Cerebellar cortex (tissue), 1 donor: Measurements from ENCODE around the gene CORO1C.

Experiments used
- DNase-seq: peaks from one replicate; pipeline ENCODE4 v3.0.0-alpha.2; 2015; ENCODE audit warnings: low spot score

CORO1C gene

DNA sequence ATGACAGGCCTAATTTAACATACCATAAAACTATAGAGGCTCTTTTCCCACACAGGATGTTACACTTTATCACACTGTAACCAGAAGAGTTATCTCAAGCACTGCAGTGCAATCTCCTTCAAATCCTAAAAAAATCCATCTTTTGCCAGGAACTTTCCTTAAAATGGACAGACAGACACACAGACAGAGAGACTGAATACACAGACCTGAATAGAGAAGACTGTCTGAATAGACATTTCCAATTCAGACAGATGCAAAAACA, 6.5 kb downstream of the CORO1C start:
- no peak for DNase-seq

DNA sequence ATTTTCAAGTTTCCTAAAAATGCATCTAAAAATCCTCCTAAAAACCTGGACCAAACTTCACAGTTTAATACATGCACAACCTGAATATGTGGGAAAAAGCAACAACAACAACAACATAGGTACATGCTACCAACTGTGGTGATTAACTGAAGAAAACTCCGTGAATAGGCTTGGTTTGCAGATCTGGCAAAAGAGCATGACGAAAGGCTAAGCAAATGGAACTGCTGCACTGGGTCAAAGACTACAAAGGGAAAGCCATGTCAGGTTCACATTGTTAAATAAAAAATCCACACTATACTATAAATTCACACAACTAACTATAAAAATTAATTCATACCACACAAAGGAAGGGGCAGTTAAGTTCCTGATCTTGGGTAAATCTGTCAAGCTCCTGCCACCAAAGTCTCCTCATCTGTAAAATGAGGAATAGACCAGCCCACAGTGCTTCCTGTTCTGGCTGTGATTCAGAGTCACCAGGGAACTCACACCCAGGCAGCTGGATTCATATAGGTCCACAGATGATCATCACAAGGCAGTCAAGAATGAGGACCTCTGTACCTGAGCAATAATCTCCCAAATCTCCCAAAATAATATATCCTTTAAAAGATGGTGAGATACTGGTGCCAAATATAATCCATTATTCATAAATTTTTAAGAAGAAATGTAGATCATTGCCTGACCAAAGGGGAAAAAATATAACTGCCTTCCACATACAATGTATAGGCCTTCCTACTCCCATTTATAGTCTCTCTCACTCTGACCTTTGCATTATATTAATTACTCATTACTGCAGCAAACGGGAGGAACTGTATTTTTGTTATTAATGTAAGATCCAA, 7.0 kb downstream of the CORO1C start:
- no peak for DNase-seq

DNA sequence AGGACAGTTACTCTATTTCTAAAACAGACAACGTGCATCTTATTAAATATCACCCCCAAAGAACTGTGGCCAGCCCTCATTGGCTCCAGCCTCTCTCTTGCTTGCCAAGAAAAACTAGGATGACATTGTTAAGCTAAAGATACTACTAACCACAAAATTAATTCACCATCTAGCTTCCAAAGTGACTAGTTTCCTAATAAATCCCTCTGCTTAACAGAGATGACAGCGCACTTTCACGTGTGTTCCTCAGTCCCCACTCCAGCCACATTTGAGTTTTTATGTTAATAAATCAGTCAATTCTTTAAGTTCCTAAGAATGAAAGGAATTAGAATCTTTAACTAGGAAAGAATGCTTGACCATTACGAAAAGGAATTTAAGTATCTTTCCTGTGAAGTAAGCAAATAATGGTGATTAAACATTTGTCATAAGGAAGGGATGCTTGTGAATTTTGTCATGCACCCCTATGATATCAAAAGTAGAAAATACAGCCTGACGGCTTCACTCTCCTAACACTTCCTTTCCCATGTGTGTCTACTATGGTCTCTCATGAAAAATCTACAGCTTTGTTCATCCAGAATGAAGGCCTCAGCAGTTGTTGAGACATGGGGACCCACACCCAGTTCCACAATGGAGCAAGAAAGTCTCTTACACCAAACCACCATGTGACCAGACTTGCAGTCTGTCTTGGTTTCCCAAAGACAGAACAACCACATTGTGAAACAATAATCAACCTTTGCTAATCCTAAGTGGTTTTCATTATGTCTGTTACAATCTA, 8.1 kb downstream of the CORO1C start:
- no peak for DNase-seq

DNA sequence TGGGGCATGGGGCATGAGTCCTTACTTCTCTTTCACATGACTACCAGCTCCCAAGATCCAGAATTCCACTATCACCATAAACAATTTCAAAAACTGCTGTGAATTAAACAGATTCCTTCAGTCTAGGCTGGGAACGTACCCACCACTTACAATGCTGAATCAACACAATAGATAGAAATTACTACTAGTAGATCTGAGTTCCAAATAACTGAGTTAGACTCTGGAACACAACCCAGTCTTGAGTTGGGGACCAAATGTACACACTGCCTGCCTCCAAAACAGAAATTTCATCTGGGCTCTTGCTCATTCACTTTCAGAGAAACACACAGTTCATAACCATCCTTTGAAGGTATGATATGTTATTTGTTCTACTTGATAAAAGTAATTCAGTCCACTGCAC, 8.9 kb downstream of the CORO1C start:
- DNase-seq: no peak

DNA sequence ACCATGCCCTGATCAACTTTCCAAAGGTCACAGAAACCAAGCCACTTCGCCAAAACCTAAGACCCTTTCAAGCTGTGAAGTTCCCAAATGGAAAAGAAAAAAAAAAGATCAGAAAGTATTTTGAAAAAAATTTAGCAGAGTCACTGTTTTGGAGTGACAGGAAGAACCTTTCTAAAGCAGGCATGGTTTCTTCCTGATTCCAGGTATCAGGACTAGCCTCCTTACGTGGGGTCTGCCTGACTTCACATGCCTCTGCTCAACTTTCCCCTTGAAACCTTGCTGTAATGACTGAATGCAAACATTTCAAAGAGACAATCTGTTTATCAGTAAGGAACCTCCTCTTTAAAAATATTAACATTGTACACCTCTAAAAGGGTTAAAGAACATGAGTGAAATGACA, 9.5 kb downstream of the CORO1C start:
- DNase-seq: no peak

DNA sequence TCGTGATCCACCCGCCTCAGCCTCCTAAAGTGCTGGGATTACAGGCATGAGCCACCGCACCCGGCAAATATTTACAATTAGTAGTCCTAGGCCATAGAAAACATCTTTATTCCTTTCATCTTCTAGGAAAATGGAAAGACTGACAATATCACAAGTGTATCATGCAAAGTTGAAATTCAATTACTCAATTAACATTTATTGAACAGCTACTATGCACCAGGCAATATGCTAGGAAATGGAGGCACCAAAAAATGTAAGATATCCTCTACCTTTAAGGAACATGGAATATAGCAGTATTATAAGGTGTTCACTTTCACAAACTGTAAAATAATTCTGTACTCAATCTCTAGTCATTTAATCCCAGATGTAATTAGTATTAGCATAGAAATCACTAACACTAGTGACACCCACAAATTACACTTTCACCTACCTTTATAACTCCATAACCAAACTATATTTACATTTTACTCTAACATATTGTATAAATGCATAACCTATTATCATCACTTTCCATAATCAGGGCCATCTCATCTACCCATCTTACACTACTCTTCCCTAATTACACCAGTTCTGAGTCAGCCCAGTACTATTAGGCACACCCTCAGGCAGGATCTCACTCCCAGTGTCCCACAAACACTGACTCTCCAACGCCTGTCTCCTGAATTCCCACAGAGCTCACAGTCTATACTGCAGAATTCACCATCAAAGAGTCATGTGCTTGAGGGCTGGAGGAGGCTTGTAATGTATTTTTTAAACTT, 10.4 kb downstream of the CORO1C start:
- DNase-seq: no peak

DNA sequence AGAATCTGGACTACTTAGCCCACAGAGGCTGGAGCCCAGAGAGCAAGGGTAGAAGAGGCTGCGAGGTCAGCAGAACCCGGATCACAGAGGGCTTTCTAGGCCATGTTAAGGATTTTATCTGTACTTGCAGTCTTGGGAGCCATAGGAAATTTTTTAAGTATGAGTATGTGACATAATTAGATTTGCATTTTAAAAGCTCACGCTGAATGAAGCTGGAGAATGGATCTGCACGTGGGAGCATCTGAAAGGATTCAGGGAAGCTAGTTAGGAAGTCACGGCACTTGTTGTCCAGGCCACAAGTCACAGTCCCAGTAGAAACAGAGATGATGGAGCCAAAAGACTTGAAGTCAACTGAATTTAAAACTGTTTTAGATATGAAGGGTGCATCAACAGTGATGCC, 14.1 kb downstream of the CORO1C start:
- DNase-seq: no peak

DNA sequence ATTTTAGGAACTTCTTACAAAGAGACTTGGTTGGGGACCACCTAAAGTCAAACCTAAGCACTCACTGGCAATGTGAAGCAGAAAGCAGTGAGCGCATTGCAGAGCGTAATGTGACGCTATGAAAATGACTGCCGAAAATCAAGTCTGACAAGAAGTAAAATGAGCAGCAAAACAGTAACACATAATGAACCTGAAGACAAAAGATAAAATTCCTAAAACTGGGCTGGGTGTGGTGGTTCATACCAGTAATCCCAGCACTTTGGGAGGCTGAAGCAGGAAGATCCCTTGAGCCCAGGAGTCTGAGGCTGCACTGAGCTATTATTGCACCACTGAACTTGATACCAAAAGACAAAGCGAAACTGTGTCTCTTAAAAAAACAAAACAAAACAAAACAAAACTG, 16.5 kb downstream of the CORO1C start:
- no peak for DNase-seq

DNA sequence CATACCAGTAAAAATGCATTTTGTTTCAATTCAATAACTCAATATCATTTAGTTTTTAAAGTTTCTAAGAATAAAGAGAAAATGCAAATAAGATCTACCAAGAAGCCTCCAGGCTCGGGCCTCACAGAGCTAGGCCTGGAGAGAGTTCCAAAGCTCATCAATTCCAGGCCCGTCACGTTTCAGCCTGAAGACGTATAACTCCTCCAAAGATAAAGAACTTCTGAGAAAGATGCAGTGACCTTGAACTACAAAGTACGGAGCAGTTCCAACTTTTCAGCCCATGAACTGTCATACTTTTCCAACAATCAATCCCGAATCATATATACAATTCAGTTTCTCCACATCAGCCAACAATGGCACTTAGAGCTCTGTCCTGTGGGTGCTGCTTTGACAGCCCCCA, 17.8 kb downstream of the CORO1C start:
- no peak for DNase-seq

DNA sequence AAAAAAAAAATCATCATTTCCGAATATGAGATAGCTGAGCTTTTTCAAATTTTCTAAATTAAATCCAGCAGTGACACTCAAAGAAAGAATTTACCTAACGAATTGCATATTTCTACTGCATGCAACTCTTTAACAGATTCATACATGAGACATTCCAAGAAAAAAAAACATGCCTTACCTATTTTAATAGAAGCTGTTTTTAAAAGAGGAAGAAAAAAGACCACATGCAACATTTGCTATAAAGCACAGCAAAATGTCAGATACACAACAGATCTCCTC, 18.5 kb downstream of the CORO1C start:
- no peak for DNase-seq

DNA sequence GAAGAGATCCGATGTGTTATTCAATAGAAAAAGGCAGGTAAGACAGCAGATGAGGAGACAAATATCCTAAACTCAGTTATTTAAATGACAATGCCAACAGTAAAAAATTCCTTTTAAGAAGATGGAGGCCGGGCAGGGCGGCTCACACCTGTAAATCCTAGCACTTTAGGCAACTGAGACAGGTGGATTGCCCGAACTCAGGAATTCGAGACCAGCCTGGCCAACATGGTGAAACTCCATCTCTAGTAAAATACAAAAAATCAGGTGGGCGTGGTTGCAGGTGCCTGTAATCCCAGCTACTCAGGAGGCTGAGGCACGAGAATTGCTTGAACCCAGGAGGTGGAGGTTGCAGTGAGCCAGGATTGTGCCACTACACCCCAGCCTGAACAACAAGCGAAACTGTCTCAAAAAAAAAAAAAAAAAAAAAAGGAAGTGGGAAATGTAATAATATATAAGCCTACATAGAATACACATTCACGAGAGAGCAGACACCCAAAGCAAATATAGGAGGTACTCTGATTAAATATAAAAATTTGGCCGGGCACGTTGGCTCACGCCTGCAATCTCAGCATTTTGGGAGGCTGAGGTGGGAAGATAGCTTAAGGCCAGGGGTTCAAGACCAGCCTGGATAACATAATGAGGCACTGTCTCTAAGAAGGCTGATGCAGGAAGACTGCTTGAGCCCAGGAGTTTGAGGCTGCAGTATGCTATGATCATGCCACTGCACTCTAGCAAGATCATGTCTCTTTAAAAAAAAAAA, 19.0 kb downstream of the CORO1C start:
- DNase-seq: no peak

DNA sequence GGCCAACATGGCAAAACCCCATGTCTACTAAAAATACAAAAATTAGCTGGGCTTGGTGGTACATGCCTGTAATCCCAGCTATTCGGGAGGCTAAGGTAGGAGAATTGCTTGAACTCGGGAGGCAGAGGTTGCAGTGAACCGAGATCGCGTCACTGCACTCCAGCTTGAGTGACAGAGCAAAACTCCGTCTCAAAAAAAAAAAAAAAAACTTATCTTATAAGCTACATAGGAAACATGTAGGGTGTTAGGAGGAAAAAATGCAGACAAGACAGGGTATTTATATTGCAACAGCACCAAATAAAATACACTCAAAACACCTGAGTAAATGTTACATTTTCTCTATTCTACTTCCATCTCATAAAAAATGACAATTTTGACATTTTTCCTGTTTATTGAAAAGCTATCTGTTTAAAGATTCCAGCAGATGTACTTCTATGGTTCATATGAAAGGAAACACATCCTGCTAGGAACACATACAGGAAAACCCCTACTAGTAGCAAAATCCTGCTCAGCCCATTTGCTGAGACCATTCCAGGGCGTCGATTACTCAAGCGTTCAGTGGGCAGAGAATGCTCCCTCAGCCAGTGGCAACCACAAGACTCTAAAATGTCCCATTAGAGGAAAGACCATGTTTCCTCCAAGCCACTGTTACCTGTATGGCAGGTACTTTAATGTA, 19.7 kb downstream of the CORO1C start:
- no peak for DNase-seq

DNA sequence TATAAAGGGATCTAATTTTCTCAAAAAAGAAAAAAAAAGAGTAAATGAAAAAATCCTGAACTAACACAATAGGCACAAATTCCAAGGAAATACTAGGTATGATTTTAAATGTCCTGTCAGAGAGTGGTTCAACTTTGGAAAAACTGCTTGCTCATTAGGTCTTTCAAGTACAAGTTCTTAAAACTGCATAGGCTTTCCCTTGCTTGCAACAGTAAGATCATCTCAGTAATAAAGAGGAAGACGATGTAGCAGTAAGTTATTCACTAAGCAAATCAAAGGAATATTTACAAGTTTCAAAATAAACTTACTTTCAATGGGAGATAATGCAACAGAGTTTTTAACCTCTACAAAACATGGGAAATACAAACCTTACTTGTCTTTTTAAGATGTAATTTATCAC, 21.6 kb downstream of the CORO1C start:
- no peak for DNase-seq

DNA sequence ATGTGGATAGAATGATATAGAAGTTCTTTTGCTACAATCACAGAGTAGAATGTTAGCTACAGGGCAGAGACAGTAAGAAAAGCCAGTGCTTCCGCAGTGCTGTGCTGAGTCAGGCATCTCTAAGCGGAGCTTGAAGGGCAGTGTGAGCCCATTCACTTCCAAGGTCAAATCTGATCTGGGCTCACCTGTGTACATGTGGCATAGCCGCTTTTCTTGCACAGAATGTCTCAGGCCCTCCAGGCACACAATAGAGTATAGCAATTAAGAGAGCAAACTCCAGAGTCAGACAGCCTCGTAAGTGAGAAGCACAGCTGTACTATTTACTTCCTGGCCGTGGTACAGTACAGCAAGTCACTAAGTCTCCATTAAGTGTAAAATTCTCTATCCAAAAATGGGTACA, 26.8 kb downstream of the CORO1C start:
- DNase-seq: no peak

DNA sequence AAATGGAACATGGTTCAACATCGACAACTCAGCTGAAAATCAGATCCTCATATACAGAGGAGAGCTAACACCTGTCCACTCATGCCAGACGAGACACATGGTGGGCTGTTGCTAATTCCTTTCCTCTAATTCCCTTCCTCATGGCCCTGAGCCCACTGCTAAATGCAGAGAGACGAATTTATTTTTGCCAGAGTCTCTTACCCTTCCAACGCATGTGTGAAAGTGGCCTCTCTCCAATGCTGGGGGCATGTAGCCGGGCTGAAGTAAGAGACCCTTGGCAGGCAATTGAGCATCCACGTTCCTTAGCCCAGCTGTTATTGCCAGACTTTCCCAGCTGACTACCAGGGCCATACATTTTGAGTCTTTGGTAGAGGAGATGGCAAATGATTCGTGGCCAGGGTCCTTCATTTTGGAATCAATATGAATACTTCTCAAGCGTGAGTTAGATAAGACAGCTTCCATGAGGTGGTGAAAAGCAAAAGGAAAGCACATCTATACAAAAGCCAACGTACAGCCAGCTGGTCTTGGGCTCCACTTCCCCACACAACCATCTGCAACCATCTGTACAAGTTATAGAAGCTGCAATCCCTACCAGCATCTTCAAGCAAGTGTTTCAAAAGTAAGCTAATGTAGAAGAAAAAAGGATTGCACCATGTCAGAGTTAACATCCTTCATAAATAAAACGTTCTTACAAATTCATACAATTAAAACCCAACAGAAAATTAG, 28.6 kb downstream of the CORO1C start:
- no peak for DNase-seq

DNA sequence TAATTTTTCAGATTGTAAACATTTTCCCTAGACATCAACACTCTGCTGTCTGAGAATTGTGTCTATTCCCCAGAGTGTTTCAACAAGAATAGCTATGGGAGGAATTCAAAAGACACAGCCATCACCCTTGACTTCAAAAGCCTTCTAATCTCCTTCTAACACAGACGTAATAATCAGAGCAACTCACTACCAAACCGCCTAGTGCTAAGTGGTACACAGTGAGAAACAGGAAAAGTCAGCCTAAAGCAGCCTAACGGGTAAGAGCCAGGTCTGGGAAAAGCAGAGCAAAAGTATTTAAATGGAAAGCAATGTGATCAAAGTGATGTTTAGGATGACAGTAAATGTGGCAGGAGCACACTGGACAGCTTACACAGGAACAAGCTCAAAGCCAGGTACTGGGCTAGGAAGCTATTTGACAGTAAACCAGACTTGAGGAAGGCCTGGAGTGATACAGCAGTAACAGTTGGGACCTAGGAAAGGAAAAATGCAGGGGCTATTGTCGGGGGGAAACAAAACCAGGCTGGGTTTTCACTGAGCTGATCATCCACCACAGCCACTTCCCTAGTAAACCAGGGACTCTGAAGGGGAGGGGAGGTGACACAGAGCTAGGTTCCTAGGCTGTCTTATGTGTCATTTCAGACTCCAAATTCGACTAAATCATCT, 29.4 kb downstream of the CORO1C start:
- DNase-seq: no peak

DNA sequence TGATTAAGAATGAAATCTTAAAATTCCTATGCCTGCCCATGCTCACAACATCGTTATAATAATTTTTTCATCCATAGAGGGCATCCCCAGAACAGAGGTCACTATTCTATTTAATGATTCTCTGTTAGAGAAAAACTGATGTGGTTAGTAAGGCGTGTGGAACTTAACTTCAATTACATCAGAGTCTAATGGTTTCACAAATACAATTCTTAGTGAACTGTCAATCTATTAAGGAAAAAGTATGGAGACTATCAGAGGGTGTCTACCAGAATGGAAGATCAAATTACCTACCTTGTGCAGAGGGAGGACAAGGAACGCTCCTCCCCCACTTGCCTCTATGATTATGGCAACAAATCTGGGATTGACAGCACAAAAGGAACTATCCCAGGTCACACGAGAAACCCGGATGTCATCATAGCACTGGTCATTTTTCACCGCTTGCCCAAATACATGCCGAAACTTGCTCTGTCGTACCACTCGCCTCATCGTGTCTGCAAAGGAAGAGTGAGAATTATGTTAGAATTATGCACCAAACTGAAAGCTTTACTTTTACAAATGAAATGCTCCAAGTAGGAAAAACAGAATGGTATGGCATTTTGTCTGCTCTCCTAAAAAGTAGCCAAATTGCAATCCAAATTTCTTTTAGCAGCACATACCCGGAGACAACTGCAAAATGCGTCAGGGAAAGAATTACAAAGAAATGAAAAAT, 30.3 kb downstream of the CORO1C start:
- no peak for DNase-seq

DNA sequence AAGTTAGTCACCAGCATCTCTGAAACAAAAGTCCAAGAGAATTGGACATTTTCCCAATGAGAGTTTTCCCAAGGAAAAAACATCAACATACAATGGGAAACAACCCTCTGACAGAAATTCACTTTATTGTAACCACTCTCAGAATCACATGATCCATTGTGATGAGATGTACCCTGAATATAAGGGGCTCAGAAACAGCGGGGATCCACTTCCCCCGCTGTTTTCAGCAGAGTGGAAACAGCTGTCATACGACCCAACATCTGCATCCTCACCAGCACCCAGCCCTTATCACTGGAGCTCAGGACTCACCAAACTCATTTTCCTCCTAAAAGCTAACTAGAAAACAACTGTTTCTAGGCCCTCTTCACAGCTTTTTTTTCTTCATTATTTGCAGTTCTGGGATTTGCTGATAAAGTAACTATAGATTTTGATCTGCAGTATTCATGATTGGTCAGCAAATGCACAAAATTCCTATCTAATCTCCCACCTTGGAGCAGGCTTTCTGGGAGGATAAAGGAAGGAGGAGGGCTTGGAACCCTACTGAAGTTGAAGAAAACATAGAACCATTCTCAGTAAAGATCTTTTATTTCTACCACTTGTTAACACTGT, 31.3 kb downstream of the CORO1C start:
- no peak for DNase-seq

DNA sequence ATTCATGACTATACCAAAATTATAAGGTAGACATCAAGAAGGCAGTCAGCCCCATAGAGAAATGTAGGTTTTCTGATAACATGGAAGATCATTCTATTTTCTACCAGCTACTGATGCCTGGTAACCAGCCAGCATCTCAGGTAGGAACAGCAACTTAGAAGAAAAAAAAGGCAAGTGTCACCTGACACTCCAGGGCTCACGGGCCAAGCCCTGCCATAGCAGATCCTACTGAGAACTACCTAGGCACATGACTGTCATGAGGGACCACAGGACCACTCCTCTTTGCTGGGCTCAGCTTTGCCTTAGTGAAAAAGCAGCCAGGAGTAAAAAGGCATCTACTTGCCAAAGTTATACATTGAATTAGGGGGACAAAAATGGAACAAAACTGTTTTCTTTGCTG, 33.4 kb downstream of the CORO1C start:
- DNase-seq: no peak

DNA sequence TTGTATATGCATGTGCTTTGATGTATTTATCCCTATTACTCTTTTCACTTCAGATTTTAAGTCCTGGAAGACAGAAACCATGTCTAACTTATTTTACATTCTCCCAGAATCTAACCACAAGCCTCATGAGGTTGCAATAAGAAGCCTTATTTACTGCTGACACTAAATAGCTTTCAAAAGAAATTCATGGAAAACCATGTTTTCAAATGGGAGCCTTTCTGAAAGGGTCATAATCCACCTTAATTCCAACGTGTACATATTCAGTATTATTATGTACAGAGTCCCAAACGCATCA, 34.4 kb downstream of the CORO1C start:
- DNase-seq: no peak
